ENCODE data around the gene PRIM2.

DNA sequence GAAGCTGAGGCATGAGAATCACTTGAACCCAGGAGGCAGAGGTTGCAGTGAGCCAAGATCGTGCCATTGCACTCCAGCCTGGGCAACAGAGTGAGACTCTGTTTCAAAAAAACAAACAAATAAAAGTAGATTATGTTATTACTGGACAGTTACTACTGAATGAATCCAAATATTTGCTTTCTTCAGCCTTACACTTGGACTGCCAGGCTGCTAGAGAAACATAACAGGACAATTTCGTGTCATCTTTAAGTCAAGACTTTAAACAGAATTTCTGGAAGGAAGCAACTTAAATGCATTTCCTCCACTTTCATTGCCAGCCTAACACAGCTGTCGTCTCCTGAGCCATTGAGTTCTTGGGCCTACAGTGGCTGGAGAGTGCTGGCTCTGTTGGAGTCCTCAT lies 42.0 kb upstream of the PRIM2 start:
- TF ChIP-seq SALL2 (tag by site-specific recombination; IDR thresholded peaks at IDR 0.05; ENCODE audit: borderline replicate concordance) (no peak), ZNF174 (tag by site-specific recombination; IDR thresholded peaks at IDR 0.05) (no peak)
- TF ChIP-seq, protein P1, sequence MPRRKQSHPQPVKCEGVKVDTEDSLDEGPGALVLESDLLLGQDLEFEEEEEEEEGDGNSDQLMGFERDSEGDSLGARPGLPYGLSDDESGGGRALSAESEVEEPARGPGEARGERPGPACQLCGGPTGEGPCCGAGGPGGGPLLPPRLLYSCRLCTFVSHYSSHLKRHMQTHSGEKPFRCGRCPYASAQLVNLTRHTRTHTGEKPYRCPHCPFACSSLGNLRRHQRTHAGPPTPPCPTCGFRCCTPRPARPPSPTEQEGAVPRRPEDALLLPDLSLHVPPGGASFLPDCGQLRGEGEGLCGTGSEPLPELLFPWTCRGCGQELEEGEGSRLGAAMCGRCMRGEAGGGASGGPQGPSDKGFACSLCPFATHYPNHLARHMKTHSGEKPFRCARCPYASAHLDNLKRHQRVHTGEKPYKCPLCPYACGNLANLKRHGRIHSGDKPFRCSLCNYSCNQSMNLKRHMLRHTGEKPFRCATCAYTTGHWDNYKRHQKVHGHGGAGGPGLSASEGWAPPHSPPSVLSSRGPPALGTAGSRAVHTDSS (tag by site-specific recombination; IDR thresholded peaks at IDR 0.05), result no peak

Measured in HEK293 (cell line).